H1 (cell line): Measurements from ENCODE around the gene LCE3C. TPM values are rescaled to one million over a fixed set of nuclear protein-coding genes. Genes with fewer than 3 reads are reported as not detected.

Experiments used
- CTCF ChIA-PET: fragments of 300-600 bp; sonication (Branson Sonifier 250); formaldehyde crosslinking; loops from one replicate; lab custom pipeline; 2021; ENCODE audit not compliant: partially characterized antibody; lab: Charles Lee
- POLR2A ChIA-PET: fragments of 300-600 bp; sonication (Branson Sonifier 250); formaldehyde crosslinking; loops from one replicate; lab custom pipeline; 2021; ENCODE audit warnings: inconsistent platforms; ENCODE audit not compliant: partially characterized antibody; lab: Charles Lee
- DNase-seq, 2 experiments: peaks; one replicate each; pipeline versions ENCODE4 v3.0.0 to v3.0.0-alpha.2; 2010 to 2022; ENCODE audit warnings: low spot score in 2 of 2, low read depth in 1 of 2, mixed read lengths in 1 of 2
- FAIRE-seq: peaks from 2 replicates; lab custom pipeline; 2011; peaks lifted over from hg19 to GRCh38; lab: Jason Lieb, UNC
- H2AFZ ChIP-seq: 2 replicates; pipeline ENCODE4 v1.8.1; 2012; ENCODE audit warnings: low read length, inconsistent platforms
- H2AK5ac ChIP-seq: 2 replicates; pipeline ENCODE4 v1.6.1; 2013; ENCODE audit warnings: low read depth, low read length
- H2BK120ac ChIP-seq: replicated peaks from 2 replicates; pipeline ENCODE3; 2013; ENCODE audit warnings: low read depth, low read length, inconsistent platforms
- H2BK12ac ChIP-seq: 2 replicates; pipeline ENCODE4 v1.6.1; 2013; ENCODE audit warnings: low read depth, low read length
- H2BK15ac ChIP-seq: 2 replicates; pipeline ENCODE4 v1.6.1; 2013; ENCODE audit warnings: low read length
- H2BK20ac ChIP-seq: 2 replicates; pipeline ENCODE4 v1.6.1; 2013; ENCODE audit warnings: low read length
- H2BK5ac ChIP-seq: 2 replicates; pipeline ENCODE4 v1.6.1; 2013; ENCODE audit warnings: low read depth, low read length
- H3K14ac ChIP-seq: 2 replicates; pipeline ENCODE4 v1.6.1; 2013; ENCODE audit warnings: inconsistent platforms; ENCODE audit not compliant: insufficient read length
- H3K18ac ChIP-seq: 2 replicates; pipeline ENCODE4 v1.6.1; 2013; ENCODE audit warnings: low read length; ENCODE audit errors: extremely low read depth
- H3K23ac ChIP-seq: 2 replicates; pipeline ENCODE4 v1.6.1; 2013; ENCODE audit warnings: inconsistent platforms; ENCODE audit not compliant: insufficient read length
- H3K23me2 ChIP-seq: 2 replicates; pipeline ENCODE4 v1.6.1; 2013; ENCODE audit warnings: low read depth, low read length
- H3K27ac ChIP-seq: 2 replicates; pipeline ENCODE4 v1.6.1; 2011; ENCODE audit warnings: low read depth, low read length, inconsistent platforms
- H3K27me3 ChIP-seq, 4 experiments: replicated peaks in 1 of 4; 1 replicate in 1 of 4; 2 replicates in 3 of 4; pipeline versions ENCODE4 v1.6.1 to v1.8.1; 2011 to 2013; ENCODE audit warnings: low read length in 3 of 4, mild to moderate bottlenecking in 3 of 4, inconsistent platforms in 2 of 4, mixed read lengths in 2 of 4, moderate library complexity in 1 of 4; ENCODE audit not compliant: control insufficient read depth in 3 of 4, insufficient read depth in 3 of 4; ENCODE audit errors: extremely low read depth in 1 of 4
- H3K36me3 ChIP-seq, 4 experiments: 2 replicates each; pipeline versions ENCODE4 v1.6.1 to v1.8.1; 2011 to 2013; ENCODE audit warnings: mild to moderate bottlenecking in 4 of 4, low read length in 3 of 4, moderate library complexity in 2 of 4, control low read depth in 1 of 4, inconsistent platforms in 1 of 4; ENCODE audit not compliant: insufficient read depth in 4 of 4, control insufficient read depth in 2 of 4
- H3K4ac ChIP-seq: replicated peaks from 2 replicates; pipeline ENCODE3; 2013; ENCODE audit warnings: low read length, low read depth, mixed read lengths, inconsistent platforms; ENCODE audit not compliant: insufficient read length
- H3K4me1 ChIP-seq, 4 experiments: replicated peaks in 1 of 4; 1 replicate in 1 of 4; 2 replicates in 3 of 4; pipeline versions ENCODE4 v1.6.1 to v1.8.1; 2011 to 2013; ENCODE audit warnings: low read length in 3 of 4, inconsistent platforms in 2 of 4, mixed read lengths in 1 of 4; ENCODE audit not compliant: insufficient read depth in 4 of 4, control insufficient read depth in 3 of 4
- H3K4me2 ChIP-seq, 2 experiments: 2 replicates each; pipeline versions ENCODE4 v1.6.1 to v1.8.1; 2011 to 2013; ENCODE audit warnings: low read depth in 2 of 2, low read length in 2 of 2, control low read depth in 1 of 2, inconsistent platforms in 1 of 2, mild to moderate bottlenecking in 1 of 2; ENCODE audit not compliant: insufficient read depth in 1 of 2
- H3K4me3 ChIP-seq, 4 experiments: fragments of 200-600, 300-600 bp in 1 of 4; sonication (generic), shearing (Covaris generic), sonication (Bioruptor Twin) in 1 of 4; 2 replicates each; pipeline versions ENCODE4 v1.5.1 to v1.8.1; 2011 to 2016; ENCODE audit warnings: low read length in 4 of 4, low read depth in 3 of 4, control low read depth in 2 of 4, inconsistent platforms in 2 of 4, mild to moderate bottlenecking in 2 of 4, mixed read lengths in 1 of 4, moderate library complexity in 1 of 4; ENCODE audit not compliant: insufficient read depth in 2 of 4; ENCODE audit errors: extremely low read depth in 1 of 4
- H3K56ac ChIP-seq: replicated peaks from 2 replicates; pipeline ENCODE3; 2013; ENCODE audit warnings: low read depth, mild to moderate bottlenecking, mixed read lengths, low read length, inconsistent platforms; ENCODE audit not compliant: insufficient read length
- H3K79me1 ChIP-seq: 2 replicates; pipeline ENCODE4 v1.6.1; 2013; ENCODE audit warnings: low read depth, low read length, control low read depth
- H3K79me2 ChIP-seq, 2 experiments: 2 replicates each; pipeline versions ENCODE4 v1.6.1 to v1.8.1; 2012 to 2013; ENCODE audit warnings: low read length in 2 of 2, mild to moderate bottlenecking in 2 of 2, inconsistent platforms in 1 of 2; ENCODE audit not compliant: insufficient read depth in 2 of 2, control insufficient read depth in 1 of 2
- H3K9ac ChIP-seq, 4 experiments: replicated peaks in 1 of 4; 1 replicate in 1 of 4; 2 replicates in 3 of 4; pipeline versions ENCODE4 v1.6.1 to v1.8.1; 2011 to 2013; ENCODE audit warnings: low read depth in 3 of 4, low read length in 3 of 4, control low read depth in 2 of 4, mild to moderate bottlenecking in 2 of 4, moderate library complexity in 2 of 4, inconsistent platforms in 1 of 4; ENCODE audit errors: extremely low read depth in 1 of 4
- H3K9me3 ChIP-seq, 2 experiments: 2 replicates each; pipeline versions ENCODE4 v1.6.1 to v1.8.1; 2012 to 2013; ENCODE audit warnings: mild to moderate bottlenecking in 2 of 2, moderate library complexity in 2 of 2, control low read depth in 1 of 2, inconsistent platforms in 1 of 2, low read depth in 1 of 2, low read length in 1 of 2, mixed read lengths in 1 of 2; ENCODE audit not compliant: insufficient read depth in 2 of 2
- H4K20me1 ChIP-seq, 2 experiments: replicated peaks in 1 of 2; 2 replicates each; pipeline versions ENCODE3 to v1.8.1; 2011 to 2013; ENCODE audit warnings: inconsistent platforms in 2 of 2, low read length in 2 of 2, mild to moderate bottlenecking in 1 of 2; ENCODE audit not compliant: insufficient read depth in 2 of 2, control insufficient read depth in 1 of 2
- H4K5ac ChIP-seq: 2 replicates; pipeline ENCODE4 v1.6.1; 2013; ENCODE audit warnings: low read length, low read depth, mixed read lengths, inconsistent platforms; ENCODE audit not compliant: insufficient read length
- H4K8ac ChIP-seq: 2 replicates; pipeline ENCODE4 v1.8.0; 2013; ENCODE audit warnings: mild to moderate bottlenecking, moderate library complexity, low read length, inconsistent platforms; ENCODE audit not compliant: insufficient read depth; ENCODE audit errors: extremely low read depth
- H4K91ac ChIP-seq: replicated peaks from 2 replicates; pipeline ENCODE3; 2013; ENCODE audit warnings: low read length, mixed read lengths, inconsistent platforms; ENCODE audit not compliant: insufficient read length
- CBX8 ChIP-seq: fragments of 300-800, 300-1000 bp; sonication (generic); IDR thresholded peaks from 2 replicates; pipeline ENCODE4 v1.7.1; 2016; ENCODE audit warnings: low read depth, low read length, borderline replicate concordance
- CHD2 ChIP-seq: IDR thresholded peaks from 2 replicates; pipeline ENCODE4 v1.6.1; 2012; ENCODE audit warnings: low read length, improper control_type of control experiment
- CTBP2 ChIP-seq: IDR thresholded peaks from 2 replicates; pipeline ENCODE4 v1.7.0; 2011; ENCODE audit warnings: borderline replicate concordance, mild to moderate bottlenecking, moderate library complexity, mixed read lengths, low read length; ENCODE audit not compliant: insufficient read depth, insufficient read length
- EZH2 ChIP-seq: fragments of 200-600 bp; sonication (generic); IDR thresholded peaks from 2 replicates; pipeline ENCODE4 v1.7.1; 2012; ENCODE audit warnings: low read depth, mild to moderate bottlenecking, moderate library complexity, low read length, inconsistent platforms; ENCODE audit not compliant: severe bottlenecking
- FOSL1 ChIP-seq: IDR thresholded peaks from 2 replicates; pipeline ENCODE4 v1.6.1; 2011; ENCODE audit warnings: mild to moderate bottlenecking, low read depth, low read length, moderate library complexity; ENCODE audit not compliant: insufficient read depth
- JUN ChIP-seq: IDR thresholded peaks from 2 replicates; pipeline ENCODE4 v1.6.1; 2011; ENCODE audit warnings: low read depth, mild to moderate bottlenecking, improper control_type of control experiment, low read length
- POU5F1 ChIP-seq: IDR thresholded peaks from 2 replicates; pipeline ENCODE4 v1.6.1; 2011; ENCODE audit warnings: low read depth, mild to moderate bottlenecking, low read length, moderate library complexity
- RNF2 ChIP-seq: fragments of 200-900, 300-1000 bp; sonication (generic); IDR thresholded peaks from 2 replicates; pipeline ENCODE4 v1.7.1; 2016; ENCODE audit warnings: borderline replicate concordance, low read depth, mild to moderate bottlenecking, antibody characterized with exemption, low read length; ENCODE audit not compliant: poor library complexity, severe bottlenecking; ENCODE audit errors: missing control alignments
- SUZ12 ChIP-seq: fragments of 200-600 bp; sonication (generic); IDR thresholded peaks from 2 replicates; pipeline ENCODE4 v1.6.1; 2012; ENCODE audit warnings: mild to moderate bottlenecking, inconsistent platforms, low read length, moderate library complexity, mixed read lengths
- TAF1 ChIP-seq: IDR thresholded peaks from 2 replicates; pipeline ENCODE4 v1.6.1; 2011; ENCODE audit warnings: mild to moderate bottlenecking, low read depth, low read length
- TBP ChIP-seq: IDR thresholded peaks from 2 replicates; pipeline ENCODE4 v1.6.1; 2011; ENCODE audit warnings: low read depth, low read length, improper control_type of control experiment
- whole genome bisulfite sequencing, 2 experiments: shearing (Covaris generic) in 1 of 2; methylation state at CpG; one replicate each; pipeline versions ENCODE4 v1.1.6 to v1.1.7; 2013 to 2015; ENCODE audit warnings: low lambda C conversion rate in 2 of 2, mixed read lengths in 2 of 2, inconsistent platforms in 1 of 2, low coverage in 1 of 2, missing lambda C conversion rate in 1 of 2; ENCODE audit not compliant: insufficient replicate concordance in 2 of 2, insufficient coverage in 1 of 2, insufficient read length in 1 of 2; ENCODE audit errors: extremely low coverage in 1 of 2, missing lambda C conversion rate in 1 of 2; 5-methylcytosine and 5-hydroxymethylcytosine counted together
- polyA plus RNA-seq, 7 experiments: library from polyadenylated mRNA; depleted of rRNA in 3 of 7; stranded (reverse) in 5 of 7; unstranded in 2 of 7; fragments of >200 nt in 5 of 7; fragments of 200-250 nt in 2 of 7; gene quantifications; 1 replicate in 5 of 7; 2 replicates in 1 of 7; 4 replicates in 1 of 7; pipeline versions ENCODE4 v1.2.1 to v1.2.3, GENCODE V29; 2011 to 2013; ENCODE audit warnings: missing spikeins in 2 of 7, mixed read lengths in 2 of 7
- total RNA-seq: library from RNA; stranded (reverse); fragmentation: NEBNext Ultra II Directional; extraction: Animal tissue kit (Norgen Biotek cat#: 25700); gene quantifications from 2 replicates; pipeline ENCODE4 v1.2.1, GENCODE V29; 2021
- TF ChIP-seq, protein P1 (sequence below): IDR thresholded peaks from 2 replicates; pipeline ENCODE4 v1.6.1; 2011; ENCODE audit warnings: low read depth, mild to moderate bottlenecking, low read length; ENCODE audit not compliant: insufficient read depth

The LCE3C gene
- total and polyA plus RNA-seq, 2 of the 8 experiments (the other 6 are each of a cell fraction or from before 2014, with no cell fraction given), result not detected

DNA sequence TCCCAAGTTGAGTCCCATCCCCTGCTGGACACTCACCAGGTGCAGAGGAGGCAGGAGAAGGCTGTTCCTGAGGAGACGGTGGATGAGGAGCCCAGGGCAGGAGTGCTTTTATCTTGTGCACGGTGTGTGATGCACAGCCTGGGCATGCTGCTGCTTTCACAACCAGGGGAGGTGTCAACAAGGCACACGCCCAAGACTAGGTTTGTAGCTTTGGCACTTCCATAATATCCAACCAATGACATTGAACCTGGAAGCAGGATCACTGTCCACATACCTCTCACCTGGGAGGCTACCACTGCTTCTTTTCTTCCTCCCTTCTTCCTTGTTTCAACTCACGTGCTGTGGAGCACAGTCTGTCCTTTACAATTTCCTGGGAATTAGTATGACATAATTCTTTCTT, 19.6 kb upstream of the LCE3C start, which contains the start of gene LCE3D:
TSS of gene LCE3D (minus strand) at position 84 of the 400 bp plus-strand sequence. CDS start 580 bp downstream, outside the sequence.
- Histone ChIP-seq H2BK12ac (no peak within 1 kb of the TSS), H3K27me3 (no peaks in the 10 kb centered on the region), H3K4me3 (no peak within 1 kb of the TSS), H3K4me1 (no peaks in the 10 kb centered on the region), H4K5ac (no peak within 1 kb of the TSS), H2BK120ac (no peak within 1 kb of the TSS), H3K9me3 (peaks cover 45 to 64% of the 10 kb centered on the region in 2 experiments), H2AFZ (no peak within 1 kb of the TSS), H2BK15ac (no peak within 1 kb of the TSS), H4K8ac (no peak within 1 kb of the TSS), H2AK5ac (no peak within 1 kb of the TSS), H2BK20ac (no peak within 1 kb of the TSS), H3K27ac (no peak within 1 kb of the TSS), H2BK5ac (no peak within 1 kb of the TSS), H3K23ac (no peak within 1 kb of the TSS), H3K4ac (no peak within 1 kb of the TSS), H3K23me2 (no peaks in the 10 kb centered on the region), H3K9ac (no peak within 1 kb of the TSS), H3K79me1 (no peaks in the 10 kb centered on the region), H4K91ac (no peak within 1 kb of the TSS), H3K4me2 (no peak within 1 kb of the TSS), H3K14ac (no peak within 1 kb of the TSS), H3K79me2 (no peaks in the 10 kb centered on the region), H3K18ac (no peak within 1 kb of the TSS), H3K56ac (no peak within 1 kb of the TSS), H4K20me1 (no peaks in the 10 kb centered on the region), H3K36me3 (no peaks in the 10 kb centered on the region)
- 68% methylated on average over 4 of the region's 4 CpGs; no CpG with 5 or more reads in 1 of the 2 experiments for WGBS, 2 experiments
- DNase-seq (no peak), FAIRE-seq (no peak)
- CTCF ChIA-PET, result no interaction called here
- POLR2A ChIA-PET, result no interaction called here
- TF ChIP-seq SUZ12 (no peak), EZH2 (no peak), CHD2 (no peak), TBP (no peak), TAF1 (no peak), POU5F1 (no peak), CTBP2 (no peak), JUN (no peak), CBX8 (no peak), FOSL1 (no peak), RNF2 (no peak)
- TF ChIP-seq, protein P1, sequence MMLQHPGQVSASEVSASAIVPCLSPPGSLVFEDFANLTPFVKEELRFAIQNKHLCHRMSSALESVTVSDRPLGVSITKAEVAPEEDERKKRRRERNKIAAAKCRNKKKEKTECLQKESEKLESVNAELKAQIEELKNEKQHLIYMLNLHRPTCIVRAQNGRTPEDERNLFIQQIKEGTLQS, result no peak
